ENCODE data around the gene CLSTN2.

The CLSTN2 gene

GRCh38 chr3:140006331-140006730 lies 71.3 kb downstream of the CLSTN2 start:
- Histone ChIP-seq H3K4me1 (ENCODE audit: control insufficient read depth, insufficient read depth, low read depth, low read length) (no peaks in the 10 kb centered on the region), H2AFZ (ENCODE audit: low read depth, low read length) (no peak overlapping the region), H3K27ac (ENCODE audit: low read length, poor library complexity, severe bottlenecking) (no peak overlapping the region), H2BK15ac (ENCODE audit: low read depth, poor library complexity, severe bottlenecking) (no peak overlapping the region), H3K18ac (ENCODE audit: low read depth in 1 of 2, low read length in 2 of 2) (no peak overlapping the region), H4K8ac (ENCODE audit: low read length) (no peak overlapping the region), H3K14ac (ENCODE audit: low read length in 2 of 2) (no peak overlapping the region), H2BK12ac (ENCODE audit: low read length in 2 of 2) (no peak overlapping the region), H3K4me2 (ENCODE audit: low read length, poor library complexity, severe bottlenecking) (no peak overlapping the region), H2BK120ac (ENCODE audit: low read depth, low read length) (no peak overlapping the region), H3K9me3 (ENCODE audit: control insufficient read depth, low read length) (no peaks in the 10 kb centered on the region), H3K4me3 (ENCODE audit: insufficient read depth in 1 of 2, low read depth in 1 of 2, low read length in 2 of 2) (no peak overlapping the region), H3K27me3 (ENCODE audit: control insufficient read depth in 1 of 2, insufficient read depth in 1 of 2, low read length in 2 of 2) (no peaks in the 10 kb centered on the region), H3K36me3 (ENCODE audit: control insufficient read depth in 1 of 2, insufficient read depth in 2 of 2, low read depth in 1 of 2, low read length in 2 of 2) (no peaks in the 10 kb centered on the region), H2AK5ac (ENCODE audit: low read length, severe bottlenecking) (no peak overlapping the region), H4K91ac (ENCODE audit: low read length) (no peak overlapping the region), H3K23ac (ENCODE audit: low read length in 2 of 2) (no peak overlapping the region), H3K79me1 (replicated peaks; ENCODE audit: low read length, poor library complexity, severe bottlenecking) (peaks cover 6% of the 10 kb centered on the region), H3K4ac (ENCODE audit: low read depth in 1 of 2, low read length in 2 of 2) (no peak overlapping the region), H3K9ac (ENCODE audit: low read length) (no peak overlapping the region), H2BK5ac (ENCODE audit: low read depth, low read length, poor library complexity, severe bottlenecking) (no peak overlapping the region)
- WGBS: 70% methylated on average over 2 of the region's 2 CpGs
- no peak for DNase-seq

GRCh38 chr3:140007081-140007480 lies 72.1 kb downstream of the CLSTN2 start:
- no peak overlapping the region for H3K9ac ChIP-seq (ENCODE audit: low read length)
- H3K4me1 ChIP-seq (ENCODE audit: control insufficient read depth, insufficient read depth, low read depth, low read length): no peaks in the 10 kb centered on the region
- no peak overlapping the region for H3K4me3 ChIP-seq (ENCODE audit: insufficient read depth in 1 of 2, low read depth in 1 of 2, low read length in 2 of 2)
- H3K79me1 ChIP-seq (replicated peaks; ENCODE audit: low read length, poor library complexity, severe bottlenecking): peaks cover 6% of the 10 kb centered on the region
- no peak overlapping the region for H2BK120ac ChIP-seq (ENCODE audit: low read depth, low read length)
- H2BK5ac ChIP-seq (ENCODE audit: low read depth, low read length, poor library complexity, severe bottlenecking): no peak overlapping the region
- H3K14ac ChIP-seq (ENCODE audit: low read length in 2 of 2): no peak overlapping the region
- no peak overlapping the region for H3K4me2 ChIP-seq (ENCODE audit: low read length, poor library complexity, severe bottlenecking)
- 100% methylated on average over 1 of the region's 4 CpGs for WGBS
- H2AK5ac ChIP-seq (ENCODE audit: low read length, severe bottlenecking): no peak overlapping the region
- no peak overlapping the region for H2BK12ac ChIP-seq (ENCODE audit: low read length in 2 of 2)
- no peaks in the 10 kb centered on the region for H3K9me3 ChIP-seq (ENCODE audit: control insufficient read depth, low read length)
- H4K8ac ChIP-seq (ENCODE audit: low read length): no peak overlapping the region
- no peak overlapping the region for H3K27ac ChIP-seq (ENCODE audit: low read length, poor library complexity, severe bottlenecking)
- no peak overlapping the region for H2BK15ac ChIP-seq (ENCODE audit: low read depth, poor library complexity, severe bottlenecking)
- no peak overlapping the region for H3K18ac ChIP-seq (ENCODE audit: low read depth in 1 of 2, low read length in 2 of 2)
- DNase-seq: no peak
- H4K91ac ChIP-seq (ENCODE audit: low read length): no peak overlapping the region
- H3K27me3 ChIP-seq (ENCODE audit: control insufficient read depth in 1 of 2, insufficient read depth in 1 of 2, low read length in 2 of 2): no peaks in the 10 kb centered on the region
- no peak overlapping the region for H2AFZ ChIP-seq (ENCODE audit: low read depth, low read length)
- H3K4ac ChIP-seq (ENCODE audit: low read depth in 1 of 2, low read length in 2 of 2): no peak overlapping the region
- no peak overlapping the region for H3K23ac ChIP-seq (ENCODE audit: low read length in 2 of 2)
- no peaks in the 10 kb centered on the region for H3K36me3 ChIP-seq (ENCODE audit: control insufficient read depth in 1 of 2, insufficient read depth in 2 of 2, low read depth in 1 of 2, low read length in 2 of 2)

- H3K36me3 ChIP-seq (ENCODE audit: control insufficient read depth in 1 of 2, insufficient read depth in 2 of 2, low read depth in 1 of 2, low read length in 2 of 2): peaks cover 0 to 4% of the 10 kb centered on the region in 2 experiments
- no peak overlapping the region for H3K4me2 ChIP-seq (ENCODE audit: low read length, poor library complexity, severe bottlenecking)
- 61% methylated on average over 6 of the region's 7 CpGs for WGBS
- no peaks in the 10 kb centered on the region for H3K4me1 ChIP-seq (ENCODE audit: control insufficient read depth, insufficient read depth, low read depth, low read length)
- peaks cover 6% of the 10 kb centered on the region for H3K79me1 ChIP-seq (replicated peaks; ENCODE audit: low read length, poor library complexity, severe bottlenecking)
- no peak for DNase-seq
- no peak overlapping the region for H3K9ac ChIP-seq (ENCODE audit: low read length)
- no peaks in the 10 kb centered on the region for H3K27me3 ChIP-seq (ENCODE audit: control insufficient read depth in 1 of 2, insufficient read depth in 1 of 2, low read length in 2 of 2)
- no peak overlapping the region for H3K27ac ChIP-seq (ENCODE audit: low read length, poor library complexity, severe bottlenecking)
- H3K4me3 ChIP-seq (ENCODE audit: insufficient read depth in 1 of 2, low read depth in 1 of 2, low read length in 2 of 2): no peak overlapping the region
- no peak overlapping the region for H2AK5ac ChIP-seq (ENCODE audit: low read length, severe bottlenecking)
- no peak overlapping the region for H2BK5ac ChIP-seq (ENCODE audit: low read depth, low read length, poor library complexity, severe bottlenecking)
- H3K9me3 ChIP-seq (ENCODE audit: control insufficient read depth, low read length): no peaks in the 10 kb centered on the region
- no peak overlapping the region for H4K8ac ChIP-seq (ENCODE audit: low read length)
- no peak overlapping the region for H3K14ac ChIP-seq (ENCODE audit: low read length in 2 of 2)
- H3K18ac ChIP-seq (ENCODE audit: low read depth in 1 of 2, low read length in 2 of 2): no peak overlapping the region
- no peak overlapping the region for H3K4ac ChIP-seq (ENCODE audit: low read depth in 1 of 2, low read length in 2 of 2)
- no peak overlapping the region for H2BK12ac ChIP-seq (ENCODE audit: low read length in 2 of 2)
- H2BK15ac ChIP-seq (ENCODE audit: low read depth, poor library complexity, severe bottlenecking): no peak overlapping the region
- no peak overlapping the region for H3K23ac ChIP-seq (ENCODE audit: low read length in 2 of 2)
- no peak overlapping the region for H4K91ac ChIP-seq (ENCODE audit: low read length)
- H2AFZ ChIP-seq (ENCODE audit: low read depth, low read length): no peak overlapping the region
- H2BK120ac ChIP-seq (ENCODE audit: low read depth, low read length): no peak overlapping the region
These were observed 73.2 kb downstream of the CLSTN2 start for GRCh38 chr3:140007911-140008869.

GRCh38 chr3:140010391-140010790 lies 75.4 kb downstream of the CLSTN2 start:
- Histone ChIP-seq H3K9me3 (ENCODE audit: control insufficient read depth, low read length) (no peaks in the 10 kb centered on the region), H2AK5ac (ENCODE audit: low read length, severe bottlenecking) (no peak overlapping the region), H3K27ac (ENCODE audit: low read length, poor library complexity, severe bottlenecking) (no peak overlapping the region), H3K79me1 (replicated peaks; ENCODE audit: low read length, poor library complexity, severe bottlenecking) (peaks cover 2% of the 10 kb centered on the region), H4K91ac (ENCODE audit: low read length) (no peak overlapping the region), H3K36me3 (ENCODE audit: control insufficient read depth in 1 of 2, insufficient read depth in 2 of 2, low read depth in 1 of 2, low read length in 2 of 2) (peaks cover 0 to 5% of the 10 kb centered on the region in 2 experiments), H3K23ac (ENCODE audit: low read length in 2 of 2) (no peak overlapping the region), H3K4ac (ENCODE audit: low read depth in 1 of 2, low read length in 2 of 2) (no peak overlapping the region), H3K4me2 (ENCODE audit: low read length, poor library complexity, severe bottlenecking) (no peak overlapping the region), H2BK120ac (ENCODE audit: low read depth, low read length) (no peak overlapping the region), H2BK12ac (ENCODE audit: low read length in 2 of 2) (no peak overlapping the region), H3K4me1 (ENCODE audit: control insufficient read depth, insufficient read depth, low read depth, low read length) (no peaks in the 10 kb centered on the region), H3K4me3 (ENCODE audit: insufficient read depth in 1 of 2, low read depth in 1 of 2, low read length in 2 of 2) (no peak overlapping the region), H2BK15ac (ENCODE audit: low read depth, poor library complexity, severe bottlenecking) (no peak overlapping the region), H3K18ac (ENCODE audit: low read depth in 1 of 2, low read length in 2 of 2) (no peak overlapping the region), H2BK5ac (ENCODE audit: low read depth, low read length, poor library complexity, severe bottlenecking) (no peak overlapping the region), H3K27me3 (ENCODE audit: control insufficient read depth in 1 of 2, insufficient read depth in 1 of 2, low read length in 2 of 2) (no peaks in the 10 kb centered on the region), H3K9ac (ENCODE audit: low read length) (no peak overlapping the region), H4K8ac (ENCODE audit: low read length) (no peak overlapping the region), H3K14ac (ENCODE audit: low read length in 2 of 2) (no peak overlapping the region), H2AFZ (ENCODE audit: low read depth, low read length) (no peak overlapping the region)
- no peak for DNase-seq
- WGBS: 38% methylated on average over 2 of the region's 2 CpGs
